Effector memory CD4-positive, alpha-beta T cell (primary cell): ENCODE results near the gene BTG3.

Source experiments
- DNase-seq, 3 donors: peaks; one replicate each; pipeline ENCODE4 v3.0.0-alpha.2; 2020
- H3K27ac ChIP-seq: 2 replicates; pipeline ENCODE4 v1.7.0; 2013; ENCODE audit warnings: mild to moderate bottlenecking, low read length, moderate library complexity; ENCODE audit not compliant: insufficient read depth, poor library complexity, severe bottlenecking
- H3K27me3 ChIP-seq: replicated peaks from 2 replicates; pipeline ENCODE4 v1.7.0; 2013; ENCODE audit warnings: mild to moderate bottlenecking, low read length; ENCODE audit not compliant: insufficient read depth, control insufficient read depth, poor library complexity, severe bottlenecking
- H3K36me3 ChIP-seq: 2 replicates; pipeline ENCODE4 v1.7.0; 2013; ENCODE audit warnings: mild to moderate bottlenecking, low read length, moderate library complexity; ENCODE audit not compliant: control insufficient read depth, insufficient read depth
- H3K4me1 ChIP-seq: 2 replicates; pipeline ENCODE4 v1.7.0; 2013; ENCODE audit warnings: low read length, mild to moderate bottlenecking; ENCODE audit not compliant: control insufficient read depth, insufficient read depth, poor library complexity, severe bottlenecking
- H3K4me3 ChIP-seq: 2 replicates; pipeline ENCODE4 v1.7.0; 2013; ENCODE audit warnings: low read length, low read depth, mild to moderate bottlenecking; ENCODE audit not compliant: insufficient read depth, poor library complexity, severe bottlenecking
- H3K9me3 ChIP-seq: 2 replicates; pipeline ENCODE4 v1.7.0; 2013; ENCODE audit warnings: mild to moderate bottlenecking, low read length, moderate library complexity; ENCODE audit not compliant: control insufficient read depth
- total RNA-seq, 3 donors: gene quantifications; one replicate each; lab custom pipeline; 2026; lab: John Stamatoyannopoulos, UW

BTG3 gene
- 55.4 to 96.8 (median 62.2) reads per million in 3 donors for total RNA-seq

GRCh38 chr21:17612565-17613241, at the start of gene BTG3:
Gene BTG3 (minus strand): TSS chr21:17612901. CDS start chr21:17609144, 3,757 bp downstream.
- DNase-seq: peak; percentile 64 to 75 (median 65)
- Histone ChIP-seq H3K27me3 (no peaks in the 10 kb centered on the region), H3K4me1 (peaks cover 6% of the 10 kb centered on the region), H3K36me3 (no peaks in the 10 kb centered on the region), H3K4me3 (peak within 1 kb of the TSS; percentile 88), H3K9me3 (no peaks in the 10 kb centered on the region), H3K27ac (peak within 1 kb of the TSS; percentile 74)

- no peak overlapping the region for H3K4me3 ChIP-seq
- no peak for DNase-seq
- no peaks in the 10 kb centered on the region for H3K36me3 ChIP-seq
- H3K4me1 ChIP-seq: no peaks in the 10 kb centered on the region
- H3K27ac ChIP-seq: no peak overlapping the region
- H3K27me3 ChIP-seq: no peaks in the 10 kb centered on the region
- H3K9me3 ChIP-seq: no peaks in the 10 kb centered on the region
Observed at GRCh38 chr21:17660862-17661261, 48.2 kb upstream of the BTG3 start.

- DNase-seq: no peak
- no peaks in the 10 kb centered on the region for H3K4me1 ChIP-seq
- H3K36me3 ChIP-seq: no peaks in the 10 kb centered on the region
- no peak overlapping the region for H3K4me3 ChIP-seq
- no peak overlapping the region for H3K27ac ChIP-seq
- H3K27me3 ChIP-seq: no peaks in the 10 kb centered on the region
- no peaks in the 10 kb centered on the region for H3K9me3 ChIP-seq
Observed at GRCh38 chr21:17660452-17660851, 47.8 kb upstream of the BTG3 start.

- no peak overlapping the region for H3K27ac ChIP-seq
- H3K4me1 ChIP-seq: no peaks in the 10 kb centered on the region
- H3K36me3 ChIP-seq: no peaks in the 10 kb centered on the region
- DNase-seq: no peak
- H3K27me3 ChIP-seq: no peaks in the 10 kb centered on the region
- H3K9me3 ChIP-seq: no peaks in the 10 kb centered on the region
- no peak overlapping the region for H3K4me3 ChIP-seq
Observed at GRCh38 chr21:17658931-17659330, 46.2 kb upstream of the BTG3 start.

DNA sequence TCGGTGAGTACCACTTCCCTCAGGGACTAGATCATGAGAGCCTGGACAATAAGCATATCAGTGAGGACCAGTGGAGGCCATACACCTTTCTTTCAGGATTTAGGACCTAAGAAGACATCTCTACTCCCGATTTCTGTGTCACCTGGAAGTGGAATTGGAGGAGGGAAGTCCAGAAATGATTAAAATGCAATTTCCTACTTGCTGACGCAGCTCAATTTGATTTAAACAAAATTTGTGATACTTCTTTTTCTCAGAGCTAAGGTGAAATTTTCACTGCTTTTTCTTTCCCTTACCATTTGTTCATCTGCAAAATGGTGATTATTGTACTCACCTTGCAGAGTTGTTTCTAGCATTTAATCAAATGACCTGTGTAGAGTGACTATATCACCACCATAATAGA, 38.8 kb upstream of the BTG3 start:
- no peak overlapping the region for H3K4me3 ChIP-seq
- no peaks in the 10 kb centered on the region for H3K9me3 ChIP-seq
- H3K27me3 ChIP-seq: no peaks in the 10 kb centered on the region
- no peaks in the 10 kb centered on the region for H3K36me3 ChIP-seq
- no peak for DNase-seq
- no peaks in the 10 kb centered on the region for H3K4me1 ChIP-seq
- no peak overlapping the region for H3K27ac ChIP-seq

GRCh38 chr21:17650292-17650691, 37.6 kb upstream of the BTG3 start:
- H3K27ac ChIP-seq: no peak overlapping the region
- no peak for DNase-seq
- no peaks in the 10 kb centered on the region for H3K4me1 ChIP-seq
- H3K36me3 ChIP-seq: no peaks in the 10 kb centered on the region
- H3K4me3 ChIP-seq: no peak overlapping the region
- no peaks in the 10 kb centered on the region for H3K27me3 ChIP-seq
- H3K9me3 ChIP-seq: no peaks in the 10 kb centered on the region

GRCh38 chr21:17646790-17647189, 34.1 kb upstream of the BTG3 start:
- DNase-seq: no peak
- Histone ChIP-seq H3K9me3 (no peaks in the 10 kb centered on the region), H3K27ac (no peak overlapping the region), H3K36me3 (no peaks in the 10 kb centered on the region), H3K4me3 (no peak overlapping the region), H3K27me3 (no peaks in the 10 kb centered on the region), H3K4me1 (no peaks in the 10 kb centered on the region)

- Histone ChIP-seq H3K36me3 (no peaks in the 10 kb centered on the region), H3K9me3 (no peaks in the 10 kb centered on the region), H3K27me3 (no peaks in the 10 kb centered on the region), H3K4me1 (no peaks in the 10 kb centered on the region), H3K4me3 (no peak overlapping the region), H3K27ac (no peak overlapping the region)
- DNase-seq: no peak
Observed at GRCh38 chr21:17644186-17644585, 31.5 kb upstream of the BTG3 start.

DNA sequence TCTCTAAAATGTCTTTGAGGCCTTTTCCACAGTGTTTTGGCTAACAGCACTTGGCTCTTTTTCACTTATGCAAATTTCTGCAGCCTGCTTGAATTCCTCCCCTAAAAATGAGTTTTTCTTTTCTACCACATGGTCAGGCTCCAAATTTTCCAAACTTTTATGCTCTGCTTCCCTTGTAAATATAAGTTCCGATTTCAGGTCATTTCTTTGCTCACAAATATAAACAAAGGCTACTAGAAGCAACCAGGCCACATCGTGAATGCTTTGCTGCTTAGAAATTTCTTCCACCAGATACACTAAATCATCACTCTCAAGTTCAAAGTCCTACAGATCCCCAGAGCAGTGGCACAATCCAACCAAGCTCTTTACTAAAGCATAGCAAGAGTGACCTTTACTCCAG, 28.1 kb upstream of the BTG3 start:
- no peak for DNase-seq
- Histone ChIP-seq H3K27me3 (no peaks in the 10 kb centered on the region), H3K27ac (no peak overlapping the region), H3K4me1 (no peaks in the 10 kb centered on the region), H3K36me3 (no peaks in the 10 kb centered on the region), H3K4me3 (no peak overlapping the region), H3K9me3 (no peaks in the 10 kb centered on the region)

- Histone ChIP-seq H3K4me3 (no peak overlapping the region), H3K27ac (no peak overlapping the region), H3K36me3 (no peaks in the 10 kb centered on the region), H3K27me3 (no peaks in the 10 kb centered on the region), H3K9me3 (no peaks in the 10 kb centered on the region), H3K4me1 (no peaks in the 10 kb centered on the region)
- DNase-seq: no peak
Observed at GRCh38 chr21:17636711-17637110, 24.0 kb upstream of the BTG3 start.
